SK-N-SH treated with all-trans-retinoic acid at 6 μM for 48 hours (cell line): Measurements from ENCODE around the gene SARNP.

Experiments used
- ATAC-seq: fragments of 200-7000 bp; cut with Tn5 transposase; 3 replicates; pipeline ENCODE4 v1.9.1; 2020; ENCODE audit warnings: mild to moderate bottlenecking, moderate library complexity
- BACH2 ChIP-seq: fragments of 250-450 bp; sonication (Bioruptor Pico); IDR thresholded peaks from 2 replicates; pipeline ENCODE4 v1.9.0; 2021; ENCODE audit warnings: mild to moderate bottlenecking, borderline replicate concordance
- CSDC2 ChIP-seq: fragments of 250-450 bp; sonication (Bioruptor Pico); IDR thresholded peaks from 2 replicates; pipeline ENCODE4 v1.5.0; 2020; ENCODE audit warnings: mild to moderate bottlenecking, moderate library complexity
- ESRRG ChIP-seq: fragments of 250-450 bp; sonication (Bioruptor Pico); IDR thresholded peaks from 2 replicates; pipeline ENCODE4 v1.6.1; 2021; ENCODE audit warnings: mild to moderate bottlenecking
- GLIS3 ChIP-seq: fragments of 250-450 bp; sonication (Bioruptor Pico); IDR thresholded peaks from 2 replicates; pipeline ENCODE4 v1.5.0; 2020; ENCODE audit warnings: mild to moderate bottlenecking, moderate library complexity
- ISL1 ChIP-seq: fragments of 250-450 bp; sonication (Bioruptor Pico); IDR thresholded peaks from 2 replicates; pipeline ENCODE4 v2.1.2; 2022; ENCODE audit warnings: mild to moderate bottlenecking, moderate library complexity
- PPARA ChIP-seq: fragments of 250-450 bp; sonication (Bioruptor Pico); IDR thresholded peaks from 2 replicates; pipeline ENCODE4 v1.5.0; 2020; ENCODE audit warnings: mild to moderate bottlenecking, borderline replicate concordance
- RARB ChIP-seq: fragments of 250-450 bp; sonication (Bioruptor Pico); IDR thresholded peaks from 2 replicates; pipeline ENCODE4 v1.8.0; 2021; ENCODE audit warnings: mild to moderate bottlenecking, moderate library complexity
- SNAI2 ChIP-seq: fragments of 250-450 bp; sonication (Bioruptor Pico); IDR thresholded peaks from 2 replicates; pipeline ENCODE4 v1.5.0; 2020; ENCODE audit warnings: mild to moderate bottlenecking, moderate library complexity
- TCF4 ChIP-seq: fragments of 250-450 bp; sonication (Bioruptor Pico); IDR thresholded peaks from 2 replicates; pipeline ENCODE4 v1.8.0; 2021; ENCODE audit warnings: mild to moderate bottlenecking, moderate library complexity, borderline replicate concordance
- TOX ChIP-seq: fragments of 250-450 bp; sonication (Bioruptor Pico); IDR thresholded peaks from 2 replicates; pipeline ENCODE4 v1.8.0; 2021; ENCODE audit warnings: mild to moderate bottlenecking, moderate library complexity, borderline replicate concordance
- ZC3H10 ChIP-seq: fragments of 250-450 bp; sonication (Bioruptor Pico); IDR thresholded peaks from 2 replicates; pipeline ENCODE4 v1.5.1; 2021; ENCODE audit warnings: mild to moderate bottlenecking, moderate library complexity
- ZFP3 ChIP-seq: fragments of 250-450 bp; sonication (Bioruptor Pico); IDR thresholded peaks from 2 replicates; pipeline ENCODE4 v1.5.0; 2020; ENCODE audit warnings: mild to moderate bottlenecking, moderate library complexity
- ZFP30 ChIP-seq: fragments of 450-650 bp; formaldehyde crosslinking; IDR thresholded peaks from 2 replicates; pipeline ENCODE4 v1.5.0; 2022; ENCODE audit warnings: mild to moderate bottlenecking, moderate library complexity
- ZNF565 ChIP-seq: fragments of 450-650 bp; formaldehyde crosslinking; conservative IDR thresholded peaks from 2 replicates; pipeline ENCODE4 v1.5.0; 2020; ENCODE audit warnings: low read depth, mild to moderate bottlenecking, moderate library complexity
- ZNF70 ChIP-seq: fragments of 450-650 bp; formaldehyde crosslinking; IDR thresholded peaks from 2 replicates; pipeline ENCODE4 v1.5.0; 2020; ENCODE audit warnings: mild to moderate bottlenecking, moderate library complexity
- ZNF8 ChIP-seq: fragments of 450-650 bp; formaldehyde crosslinking; IDR thresholded peaks from 2 replicates; pipeline ENCODE4 v1.5.0; 2020; ENCODE audit warnings: mild to moderate bottlenecking, moderate library complexity
- TF ChIP-seq, protein P1 (sequence below): fragments of 250-450 bp; sonication (Bioruptor Pico); IDR thresholded peaks from 2 replicates; pipeline ENCODE4 v1.5.1; 2020; ENCODE audit warnings: low read depth, mild to moderate bottlenecking, moderate library complexity
- TF ChIP-seq, protein P2 (sequence below): fragments of 250-450 bp; sonication (Bioruptor Pico); IDR thresholded peaks from 2 replicates; pipeline ENCODE4 v1.8.0; 2020; ENCODE audit warnings: mild to moderate bottlenecking, moderate library complexity, borderline replicate concordance
- TF ChIP-seq, protein P3 (sequence below): fragments of 250-450 bp; sonication (Bioruptor Pico); IDR thresholded peaks from 2 replicates; pipeline ENCODE4 v1.5.1; 2021; ENCODE audit warnings: mild to moderate bottlenecking, moderate library complexity
- TF ChIP-seq, protein P4 (sequence below): fragments of 250-450 bp; sonication (Bioruptor Pico); IDR thresholded peaks from 2 replicates; pipeline ENCODE4 v1.8.0; 2021; ENCODE audit warnings: low read depth, mild to moderate bottlenecking, moderate library complexity, borderline replicate concordance

Gene SARNP

DNA sequence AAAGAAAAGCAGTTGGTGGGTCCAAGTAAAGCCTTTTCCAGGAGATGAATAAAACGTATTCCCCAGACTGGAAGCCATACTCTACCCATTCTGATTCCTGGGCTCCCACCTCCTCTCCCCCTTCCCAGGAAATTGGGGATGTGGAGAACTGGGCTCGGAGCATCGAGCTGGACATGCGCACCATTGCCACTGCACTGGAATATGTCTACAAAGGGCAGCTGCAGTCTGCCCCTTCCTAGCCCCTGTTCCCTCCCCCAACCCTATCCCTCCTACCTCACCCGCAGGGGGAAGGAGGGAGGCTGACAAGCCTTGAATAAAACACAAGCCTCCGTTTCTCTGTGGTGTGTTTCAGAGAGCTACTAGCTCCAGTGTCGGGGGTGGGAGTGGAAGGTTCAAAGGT is 98.2 kb downstream of the SARNP start:
- no peak for TF ChIP-seq RARB (CRISPR knock-in tag)
- no peak for TF ChIP-seq ZFP30
- no peak for TF ChIP-seq BACH2 (CRISPR knock-in tag)
- TF ChIP-seq ZNF8 = no peak
- TF ChIP-seq, protein P1, sequence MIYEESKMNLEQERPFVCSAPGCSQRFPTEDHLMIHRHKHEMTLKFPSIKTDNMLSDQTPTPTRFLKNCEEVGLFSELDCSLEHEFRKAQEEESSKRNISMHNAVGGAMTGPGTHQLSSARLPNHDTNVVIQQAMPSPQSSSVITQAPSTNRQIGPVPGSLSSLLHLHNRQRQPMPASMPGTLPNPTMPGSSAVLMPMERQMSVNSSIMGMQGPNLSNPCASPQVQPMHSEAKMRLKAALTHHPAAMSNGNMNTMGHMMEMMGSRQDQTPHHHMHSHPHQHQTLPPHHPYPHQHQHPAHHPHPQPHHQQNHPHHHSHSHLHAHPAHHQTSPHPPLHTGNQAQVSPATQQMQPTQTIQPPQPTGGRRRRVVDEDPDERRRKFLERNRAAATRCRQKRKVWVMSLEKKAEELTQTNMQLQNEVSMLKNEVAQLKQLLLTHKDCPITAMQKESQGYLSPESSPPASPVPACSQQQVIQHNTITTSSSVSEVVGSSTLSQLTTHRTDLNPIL (CRISPR knock-in tag) = no peak
- no peak for TF ChIP-seq GLIS3 (CRISPR knock-in tag)
- no peak for TF ChIP-seq ESRRG (CRISPR knock-in tag)
- TF ChIP-seq, protein P2, sequence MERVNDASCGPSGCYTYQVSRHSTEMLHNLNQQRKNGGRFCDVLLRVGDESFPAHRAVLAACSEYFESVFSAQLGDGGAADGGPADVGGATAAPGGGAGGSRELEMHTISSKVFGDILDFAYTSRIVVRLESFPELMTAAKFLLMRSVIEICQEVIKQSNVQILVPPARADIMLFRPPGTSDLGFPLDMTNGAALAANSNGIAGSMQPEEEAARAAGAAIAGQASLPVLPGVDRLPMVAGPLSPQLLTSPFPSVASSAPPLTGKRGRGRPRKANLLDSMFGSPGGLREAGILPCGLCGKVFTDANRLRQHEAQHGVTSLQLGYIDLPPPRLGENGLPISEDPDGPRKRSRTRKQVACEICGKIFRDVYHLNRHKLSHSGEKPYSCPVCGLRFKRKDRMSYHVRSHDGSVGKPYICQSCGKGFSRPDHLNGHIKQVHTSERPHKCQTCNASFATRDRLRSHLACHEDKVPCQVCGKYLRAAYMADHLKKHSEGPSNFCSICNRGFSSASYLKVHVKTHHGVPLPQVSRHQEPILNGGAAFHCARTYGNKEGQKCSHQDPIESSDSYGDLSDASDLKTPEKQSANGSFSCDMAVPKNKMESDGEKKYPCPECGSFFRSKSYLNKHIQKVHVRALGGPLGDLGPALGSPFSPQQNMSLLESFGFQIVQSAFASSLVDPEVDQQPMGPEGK (CRISPR knock-in tag) = no peak
- TF ChIP-seq ZNF565 (CRISPR knock-in tag) = no peak
- TF ChIP-seq, protein P3, sequence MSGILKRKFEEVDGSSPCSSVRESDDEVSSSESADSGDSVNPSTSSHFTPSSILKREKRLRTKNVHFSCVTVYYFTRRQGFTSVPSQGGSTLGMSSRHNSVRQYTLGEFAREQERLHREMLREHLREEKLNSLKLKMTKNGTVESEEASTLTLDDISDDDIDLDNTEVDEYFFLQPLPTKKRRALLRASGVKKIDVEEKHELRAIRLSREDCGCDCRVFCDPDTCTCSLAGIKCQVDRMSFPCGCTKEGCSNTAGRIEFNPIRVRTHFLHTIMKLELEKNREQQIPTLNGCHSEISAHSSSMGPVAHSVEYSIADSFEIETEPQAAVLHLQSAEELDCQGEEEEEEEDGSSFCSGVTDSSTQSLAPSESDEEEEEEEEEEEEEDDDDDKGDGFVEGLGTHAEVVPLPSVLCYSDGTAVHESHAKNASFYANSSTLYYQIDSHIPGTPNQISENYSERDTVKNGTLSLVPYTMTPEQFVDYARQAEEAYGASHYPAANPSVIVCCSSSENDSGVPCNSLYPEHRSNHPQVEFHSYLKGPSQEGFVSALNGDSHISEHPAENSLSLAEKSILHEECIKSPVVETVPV (CRISPR knock-in tag) = no peak

DNA sequence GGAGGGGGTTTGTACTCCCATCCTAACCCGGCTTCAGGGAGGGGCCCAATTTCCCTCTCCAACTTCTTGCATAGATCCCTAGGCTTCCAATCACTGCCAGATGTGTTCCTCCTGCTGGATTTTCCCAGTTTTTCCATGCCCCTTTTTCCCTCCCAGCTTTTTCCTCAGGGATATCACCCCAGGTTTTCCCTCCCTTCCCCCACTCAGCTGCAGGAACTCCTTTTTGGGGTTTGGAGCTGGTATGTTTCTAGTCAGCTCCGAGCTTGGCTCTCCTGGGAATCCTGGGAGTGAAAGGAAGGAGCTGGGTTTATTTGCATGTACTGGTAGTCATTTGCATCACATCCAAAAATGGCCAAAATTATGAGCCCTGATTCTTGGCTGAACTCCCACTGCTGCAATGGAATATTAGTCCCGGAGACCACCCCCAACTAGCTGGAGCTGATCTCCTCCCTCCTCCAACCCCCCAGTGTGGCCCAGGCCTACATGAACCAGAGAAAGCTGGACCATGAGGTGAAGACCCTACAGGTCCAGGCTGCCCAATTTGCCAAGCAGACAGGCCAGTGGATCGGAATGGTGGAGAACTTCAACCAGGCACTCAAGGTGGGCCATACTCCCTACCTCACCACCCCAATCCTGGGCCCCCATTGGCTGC is 98.8 kb downstream of the SARNP start:
- ATAC-seq = no peak
- TF ChIP-seq GLIS3 (CRISPR knock-in tag) (no peak), CSDC2 (CRISPR knock-in tag) (no peak), ZNF565 (CRISPR knock-in tag) (no peak), RARB (CRISPR knock-in tag) (no peak), ESRRG (CRISPR knock-in tag) (no peak), PPARA (CRISPR knock-in tag) (no peak), ZNF70 (CRISPR knock-in tag) (no peak), ISL1 (CRISPR knock-in tag) (no peak), BACH2 (CRISPR knock-in tag) (no peak)
- TF ChIP-seq, protein P2 (CRISPR knock-in tag) = no peak
- TF ChIP-seq, protein P3 (CRISPR knock-in tag) = no peak
- TF ChIP-seq, protein P1 (CRISPR knock-in tag) = no peak

More for the DNA sequence above, 98.2 kb downstream of the SARNP start:
- no peak for ATAC-seq

DNA sequence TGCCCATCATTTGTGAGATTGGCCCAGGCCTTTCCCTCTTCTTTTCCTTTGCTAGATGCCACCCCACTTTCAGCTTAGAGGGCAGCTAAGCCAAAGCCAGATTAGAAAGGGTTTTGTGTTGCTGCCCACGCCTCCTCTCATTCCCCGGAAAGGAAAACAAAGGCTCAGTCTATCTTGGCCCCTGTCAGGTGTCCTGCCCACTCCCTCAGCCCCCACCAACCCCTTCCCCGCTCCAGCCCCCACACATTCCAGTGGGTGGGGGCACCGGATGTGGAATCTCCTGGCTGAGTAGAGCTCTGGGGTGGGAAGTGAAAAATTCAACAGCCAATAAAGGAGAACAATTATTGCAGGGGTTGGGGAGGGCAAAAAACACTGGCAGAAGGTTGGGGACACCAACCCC is 99.5 kb downstream of the SARNP start:
- no peak for TF ChIP-seq ZNF8
- TF ChIP-seq ZC3H10 (CRISPR knock-in tag) = no peak
- no peak for TF ChIP-seq TCF4 (CRISPR knock-in tag)
- no peak for TF ChIP-seq ZNF70 (CRISPR knock-in tag)
- TF ChIP-seq ZFP30 = no peak
- TF ChIP-seq, protein P3 (CRISPR knock-in tag) = no peak
- TF ChIP-seq SNAI2 (CRISPR knock-in tag) = no peak
- no peak for TF ChIP-seq ZNF565 (CRISPR knock-in tag)
- TF ChIP-seq ZFP3 (CRISPR knock-in tag) = no peak
- no peak for TF ChIP-seq TOX
- no peak for TF ChIP-seq RARB (CRISPR knock-in tag)
- TF ChIP-seq, protein P4, sequence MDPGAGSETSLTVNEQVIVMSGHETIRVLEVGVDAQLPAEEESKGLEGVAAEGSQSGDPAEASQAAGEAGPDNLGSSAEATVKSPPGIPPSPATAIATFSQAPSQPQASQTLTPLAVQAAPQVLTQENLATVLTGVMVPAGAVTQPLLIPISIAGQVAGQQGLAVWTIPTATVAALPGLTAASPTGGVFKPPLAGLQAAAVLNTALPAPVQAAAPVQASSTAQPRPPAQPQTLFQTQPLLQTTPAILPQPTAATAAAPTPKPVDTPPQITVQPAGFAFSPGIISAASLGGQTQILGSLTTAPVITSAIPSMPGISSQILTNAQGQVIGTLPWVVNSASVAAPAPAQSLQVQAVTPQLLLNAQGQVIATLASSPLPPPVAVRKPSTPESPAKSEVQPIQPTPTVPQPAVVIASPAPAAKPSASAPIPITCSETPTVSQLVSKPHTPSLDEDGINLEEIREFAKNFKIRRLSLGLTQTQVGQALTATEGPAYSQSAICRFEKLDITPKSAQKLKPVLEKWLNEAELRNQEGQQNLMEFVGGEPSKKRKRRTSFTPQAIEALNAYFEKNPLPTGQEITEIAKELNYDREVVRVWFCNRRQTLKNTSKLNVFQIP = no peak
- TF ChIP-seq, protein P1 (CRISPR knock-in tag) = no peak
- no peak for TF ChIP-seq ESRRG (CRISPR knock-in tag)
- TF ChIP-seq CSDC2 (CRISPR knock-in tag) = no peak
- no peak for TF ChIP-seq ISL1 (CRISPR knock-in tag)
- ATAC-seq = no peak
